ENCODE data around the gene REC114.

DNA sequence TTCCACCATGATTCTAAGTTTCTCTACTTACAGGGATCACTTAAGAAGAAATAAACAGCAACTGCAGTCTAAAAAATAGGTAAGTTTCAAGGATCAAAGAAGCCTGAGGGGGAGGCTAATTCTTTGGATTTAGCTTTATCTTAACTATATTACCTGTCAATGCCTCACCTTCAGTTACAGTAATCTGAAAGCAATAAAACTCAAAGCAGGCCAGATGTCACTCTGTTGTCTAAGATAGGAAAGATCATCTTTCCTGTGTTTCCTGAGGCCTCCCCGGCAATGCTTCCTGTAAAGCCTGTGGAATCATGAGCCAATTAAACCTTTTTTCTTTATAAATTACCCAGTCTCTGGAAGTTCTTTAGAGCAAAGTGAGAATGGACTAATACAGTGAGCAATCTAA is 130.1 kb downstream of the REC114 start:
- TF ChIP-seq, protein P1, sequence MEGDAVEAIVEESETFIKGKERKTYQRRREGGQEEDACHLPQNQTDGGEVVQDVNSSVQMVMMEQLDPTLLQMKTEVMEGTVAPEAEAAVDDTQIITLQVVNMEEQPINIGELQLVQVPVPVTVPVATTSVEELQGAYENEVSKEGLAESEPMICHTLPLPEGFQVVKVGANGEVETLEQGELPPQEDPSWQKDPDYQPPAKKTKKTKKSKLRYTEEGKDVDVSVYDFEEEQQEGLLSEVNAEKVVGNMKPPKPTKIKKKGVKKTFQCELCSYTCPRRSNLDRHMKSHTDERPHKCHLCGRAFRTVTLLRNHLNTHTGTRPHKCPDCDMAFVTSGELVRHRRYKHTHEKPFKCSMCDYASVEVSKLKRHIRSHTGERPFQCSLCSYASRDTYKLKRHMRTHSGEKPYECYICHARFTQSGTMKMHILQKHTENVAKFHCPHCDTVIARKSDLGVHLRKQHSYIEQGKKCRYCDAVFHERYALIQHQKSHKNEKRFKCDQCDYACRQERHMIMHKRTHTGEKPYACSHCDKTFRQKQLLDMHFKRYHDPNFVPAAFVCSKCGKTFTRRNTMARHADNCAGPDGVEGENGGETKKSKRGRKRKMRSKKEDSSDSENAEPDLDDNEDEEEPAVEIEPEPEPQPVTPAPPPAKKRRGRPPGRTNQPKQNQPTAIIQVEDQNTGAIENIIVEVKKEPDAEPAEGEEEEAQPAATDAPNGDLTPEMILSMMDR (IDR thresholded peaks at IDR 0.05 in 2 of 3, conservative IDR thresholded peaks at IDR 0.05 in 1 of 3; ENCODE audit: control insufficient read depth in 2 of 3, extremely low read depth in 1 of 3, insufficient read depth in 1 of 3, low read depth in 3 of 3, low read length in 3 of 3) = no peak
- TF ChIP-seq EP300 (IDR thresholded peaks at IDR 0.05; ENCODE audit: borderline replicate concordance in 1 of 2, control insufficient read depth in 1 of 2, low read depth in 2 of 2, low read length in 2 of 2) (no peak), LARP7 (IDR thresholded peaks at IDR 0.05) (no peak), EGR1 (IDR thresholded peaks at IDR 0.05; ENCODE audit: borderline replicate concordance in 1 of 2, low read depth in 2 of 2, low read length in 2 of 2) (no peak)
- TF ChIP-seq, protein P2, sequence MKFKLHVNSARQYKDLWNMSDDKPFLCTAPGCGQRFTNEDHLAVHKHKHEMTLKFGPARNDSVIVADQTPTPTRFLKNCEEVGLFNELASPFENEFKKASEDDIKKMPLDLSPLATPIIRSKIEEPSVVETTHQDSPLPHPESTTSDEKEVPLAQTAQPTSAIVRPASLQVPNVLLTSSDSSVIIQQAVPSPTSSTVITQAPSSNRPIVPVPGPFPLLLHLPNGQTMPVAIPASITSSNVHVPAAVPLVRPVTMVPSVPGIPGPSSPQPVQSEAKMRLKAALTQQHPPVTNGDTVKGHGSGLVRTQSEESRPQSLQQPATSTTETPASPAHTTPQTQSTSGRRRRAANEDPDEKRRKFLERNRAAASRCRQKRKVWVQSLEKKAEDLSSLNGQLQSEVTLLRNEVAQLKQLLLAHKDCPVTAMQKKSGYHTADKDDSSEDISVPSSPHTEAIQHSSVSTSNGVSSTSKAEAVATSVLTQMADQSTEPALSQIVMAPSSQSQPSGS (IDR thresholded peaks at IDR 0.05; ENCODE audit: low read length) = no peak

Data from GM12878 (cell line).